ENCODE measurements around the gene HJV.

The HJV gene

DNA sequence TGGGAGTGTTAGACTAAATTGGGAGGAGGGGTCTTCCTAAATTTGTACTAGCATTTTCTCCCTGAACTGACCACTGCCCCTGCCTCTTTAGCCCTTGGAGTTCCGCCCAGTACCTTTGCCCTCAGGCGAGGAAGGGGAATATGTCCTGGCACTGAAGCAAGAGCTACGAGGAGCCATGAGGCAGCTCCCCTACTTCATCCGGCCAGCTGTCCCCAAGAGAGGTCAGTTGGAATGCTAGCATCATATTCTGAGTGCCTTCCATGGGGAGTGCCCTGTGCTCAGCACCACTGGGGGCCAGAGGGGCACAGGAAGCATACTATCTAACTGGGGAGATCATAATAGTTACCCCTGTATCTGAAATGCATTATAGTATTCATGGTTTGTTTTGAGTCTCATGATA is 46.3 kb downstream of the HJV start:
- DNase-seq: no peak

GRCh38 chr1:145974721-145975120 is 46.8 kb downstream of the HJV start:
- no peak for DNase-seq

GRCh38 chr1:145972580-145972979 is 49.0 kb downstream of the HJV start:
- DNase-seq: no peak

Measured in stimulated activated CD4-positive, alpha-beta T cell treated with anti-CD3 and anti-CD28 coated beads, Interleukin-4, amount 100 ng/mL, for 1 hour (primary cell).